ENCODE measurements around the gene PTPRN2. TPM values are rescaled to one million over a fixed set of nuclear protein-coding genes. Genes with fewer than 3 reads are reported as not detected.

Gene PTPRN2
- total RNA-seq, 2 donors from 2014 or later = 26.1 to 55.5 TPM

GRCh38 chr7:158278745-158279320 lies 308.8 kb downstream of the PTPRN2 start:
- Histone ChIP-seq H3K27me3 (replicated peaks; ENCODE audit: insufficient read depth) (no peaks in the 10 kb centered on the region), H3K4me1 (replicated peaks) (no peaks in the 10 kb centered on the region), H3K4me3 (no peak overlapping the region), H3K9me3 (no peaks in the 10 kb centered on the region), H3K27ac (no peak overlapping the region), H3K36me3 (no peaks in the 10 kb centered on the region)
- WGBS = 54% methylated on average over 9 of the region's 9 CpGs
- intact Hi-C loops (cut with DNase I) = no loop called here
- no peak for DNase-seq (ENCODE audit: low spot score)
- no peak for TF ChIP-seq POLR2A (IDR thresholded peaks at IDR 0.05)
- no peak for TF ChIP-seq POLR2AphosphoS5 (IDR thresholded peaks at IDR 0.05)
- TF ChIP-seq CTCF (IDR thresholded peaks at IDR 0.05) = no peak

GRCh38 chr7:158277219-158278141 lies 310.1 kb downstream of the PTPRN2 start:
- 74% methylated on average over 29 of the region's 29 CpGs for WGBS
- Histone ChIP-seq H3K27me3 (replicated peaks; ENCODE audit: insufficient read depth) (no peaks in the 10 kb centered on the region), H3K27ac (no peak overlapping the region), H3K36me3 (no peaks in the 10 kb centered on the region), H3K4me1 (replicated peaks) (no peaks in the 10 kb centered on the region), H3K4me3 (no peak overlapping the region), H3K9me3 (no peaks in the 10 kb centered on the region)
- TF ChIP-seq POLR2AphosphoS5 (IDR thresholded peaks at IDR 0.05) (no peak), CTCF (IDR thresholded peaks at IDR 0.05) (no peak), POLR2A (IDR thresholded peaks at IDR 0.05) (no peak)
- no peak for DNase-seq (ENCODE audit: low spot score)
- intact Hi-C loops (cut with DNase I) = no loop called here

- intact Hi-C loops (cut with DNase I) = no loop called here
- TF ChIP-seq CTCF (IDR thresholded peaks at IDR 0.05) (no peak), POLR2AphosphoS5 (IDR thresholded peaks at IDR 0.05) (no peak), POLR2A (IDR thresholded peaks at IDR 0.05) (no peak)
- H3K9me3 ChIP-seq = no peaks in the 10 kb centered on the region
- no peak overlapping the region for H3K27ac ChIP-seq
- WGBS = 86% methylated on average over 30 of the region's 34 CpGs
- no peak for DNase-seq (ENCODE audit: low spot score)
- no peaks in the 10 kb centered on the region for H3K36me3 ChIP-seq
- H3K4me3 ChIP-seq = no peak overlapping the region
- H3K27me3 ChIP-seq (replicated peaks; ENCODE audit: insufficient read depth) = no peaks in the 10 kb centered on the region
- H3K4me1 ChIP-seq (replicated peaks) = no peaks in the 10 kb centered on the region
These were observed 311.0 kb downstream of the PTPRN2 start for GRCh38 chr7:158276414-158277218.

- no peaks in the 10 kb centered on the region for H3K36me3 ChIP-seq
- H3K27me3 ChIP-seq (replicated peaks; ENCODE audit: insufficient read depth) = no peaks in the 10 kb centered on the region
- no peaks in the 10 kb centered on the region for H3K4me1 ChIP-seq (replicated peaks)
- no peak overlapping the region for H3K27ac ChIP-seq
- no peak overlapping the region for H3K4me3 ChIP-seq
- intact Hi-C loops (cut with DNase I) = no loop called here
- DNase-seq (ENCODE audit: low spot score) = no peak
- 86% methylated on average over 19 of the region's 22 CpGs for WGBS
- TF ChIP-seq CTCF (IDR thresholded peaks at IDR 0.05) = no peak
- TF ChIP-seq POLR2A (IDR thresholded peaks at IDR 0.05) = no peak
- H3K9me3 ChIP-seq = no peaks in the 10 kb centered on the region
These were observed 311.8 kb downstream of the PTPRN2 start for GRCh38 chr7:158275711-158276413.
